Measurements from ENCODE around the gene SPON2.

The SPON2 gene

DNA sequence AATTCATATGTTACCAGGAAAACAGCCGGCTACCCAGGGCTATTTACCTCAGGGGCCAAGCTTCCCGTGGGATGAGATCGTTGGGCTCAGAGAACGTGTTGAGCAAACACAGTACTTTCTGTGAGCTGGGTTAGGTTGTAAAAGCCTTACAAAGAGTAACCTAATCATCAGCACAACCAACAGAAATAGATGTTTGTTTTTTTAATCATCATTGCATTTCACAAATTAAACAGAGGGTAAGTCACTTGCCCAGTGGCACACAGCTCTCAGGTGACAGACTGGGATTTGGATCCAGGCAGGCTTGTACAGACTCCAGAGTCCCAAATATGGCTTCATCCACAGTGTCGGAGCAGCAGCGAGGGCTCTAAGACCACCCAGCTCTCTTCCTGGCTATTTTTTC lies 20.1 kb downstream of the SPON2 start:
- Histone ChIP-seq H3K9me2 (replicated peaks; ENCODE audit: insufficient read depth, low read length) (no peaks in the 10 kb centered on the region), H3K27me3 (replicated peaks; ENCODE audit: insufficient read depth, low read length) (peaks cover 33% of the 10 kb centered on the region), H3K27ac (ENCODE audit: low read length) (no peak overlapping the region), H4K20me1 (ENCODE audit: insufficient read depth, low read length) (no peaks in the 10 kb centered on the region), H3K79me2 (ENCODE audit: low read length) (no peaks in the 10 kb centered on the region), H3K9ac (ENCODE audit: low read length) (no peak overlapping the region), H3K4me1 (ENCODE audit: low read length) (0 out of 2 replicates have a peak, but pooled peaks cover 8% of the 10 kb centered on the region), H3K9me3 (replicated peaks; ENCODE audit: insufficient read depth, low read length) (no peaks in the 10 kb centered on the region), H2AFZ (ENCODE audit: low read length) (no peak overlapping the region), H3K4me3 (ENCODE audit: low read length) (no peak overlapping the region), H3F3A (ENCODE audit: insufficient read depth, low read length) (no peaks in the 10 kb centered on the region), H3K36me3 (replicated peaks; ENCODE audit: insufficient read depth, low read length) (no peaks in the 10 kb centered on the region), H3K4me2 (ENCODE audit: low read depth, low read length) (no peak overlapping the region)
- no peak for DNase-seq
- TF ChIP-seq, protein P1, sequence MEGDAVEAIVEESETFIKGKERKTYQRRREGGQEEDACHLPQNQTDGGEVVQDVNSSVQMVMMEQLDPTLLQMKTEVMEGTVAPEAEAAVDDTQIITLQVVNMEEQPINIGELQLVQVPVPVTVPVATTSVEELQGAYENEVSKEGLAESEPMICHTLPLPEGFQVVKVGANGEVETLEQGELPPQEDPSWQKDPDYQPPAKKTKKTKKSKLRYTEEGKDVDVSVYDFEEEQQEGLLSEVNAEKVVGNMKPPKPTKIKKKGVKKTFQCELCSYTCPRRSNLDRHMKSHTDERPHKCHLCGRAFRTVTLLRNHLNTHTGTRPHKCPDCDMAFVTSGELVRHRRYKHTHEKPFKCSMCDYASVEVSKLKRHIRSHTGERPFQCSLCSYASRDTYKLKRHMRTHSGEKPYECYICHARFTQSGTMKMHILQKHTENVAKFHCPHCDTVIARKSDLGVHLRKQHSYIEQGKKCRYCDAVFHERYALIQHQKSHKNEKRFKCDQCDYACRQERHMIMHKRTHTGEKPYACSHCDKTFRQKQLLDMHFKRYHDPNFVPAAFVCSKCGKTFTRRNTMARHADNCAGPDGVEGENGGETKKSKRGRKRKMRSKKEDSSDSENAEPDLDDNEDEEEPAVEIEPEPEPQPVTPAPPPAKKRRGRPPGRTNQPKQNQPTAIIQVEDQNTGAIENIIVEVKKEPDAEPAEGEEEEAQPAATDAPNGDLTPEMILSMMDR (IDR thresholded peaks at IDR 0.05; ENCODE audit: low read length), result no peak
- no peak for TF ChIP-seq EZH2 (optimal IDR thresholded peaks at IDR 0.05; ENCODE audit: low read depth, low read length)
- TF ChIP-seq EZH2phosphoT487 (IDR thresholded peaks at IDR 0.05; ENCODE audit: low read length), result no peak

- no peak overlapping the region for H3K4me2 ChIP-seq (ENCODE audit: low read depth, low read length)
- no peak overlapping the region for H3K9ac ChIP-seq (ENCODE audit: low read length)
- no peaks in the 10 kb centered on the region for H3K36me3 ChIP-seq (replicated peaks; ENCODE audit: insufficient read depth, low read length)
- H3K27me3 ChIP-seq (replicated peaks; ENCODE audit: insufficient read depth, low read length), result peaks cover 33% of the 10 kb centered on the region
- no peaks in the 10 kb centered on the region for H3K79me2 ChIP-seq (ENCODE audit: low read length)
- no peaks in the 10 kb centered on the region for H4K20me1 ChIP-seq (ENCODE audit: insufficient read depth, low read length)
- H3K9me3 ChIP-seq (replicated peaks; ENCODE audit: insufficient read depth, low read length), result no peaks in the 10 kb centered on the region
- TF ChIP-seq EZH2phosphoT487 (IDR thresholded peaks at IDR 0.05; ENCODE audit: low read length) (no peak), EZH2 (optimal IDR thresholded peaks at IDR 0.05; ENCODE audit: low read depth, low read length) (no peak)
- TF ChIP-seq, protein P1 (IDR thresholded peaks at IDR 0.05; ENCODE audit: low read length), result no peak
- DNase-seq, result no peak
- 0 out of 2 replicates have a peak, but pooled peaks cover 8% of the 10 kb centered on the region for H3K4me1 ChIP-seq (ENCODE audit: low read length)
- no peak overlapping the region for H2AFZ ChIP-seq (ENCODE audit: low read length)
- H3F3A ChIP-seq (ENCODE audit: insufficient read depth, low read length), result no peaks in the 10 kb centered on the region
- H3K27ac ChIP-seq (ENCODE audit: low read length), result no peak overlapping the region
- no peak overlapping the region for H3K4me3 ChIP-seq (ENCODE audit: low read length)
- no peaks in the 10 kb centered on the region for H3K9me2 ChIP-seq (replicated peaks; ENCODE audit: insufficient read depth, low read length)
Observed at GRCh38 chr4:1151541-1151940, 20.8 kb downstream of the SPON2 start.

DNA sequence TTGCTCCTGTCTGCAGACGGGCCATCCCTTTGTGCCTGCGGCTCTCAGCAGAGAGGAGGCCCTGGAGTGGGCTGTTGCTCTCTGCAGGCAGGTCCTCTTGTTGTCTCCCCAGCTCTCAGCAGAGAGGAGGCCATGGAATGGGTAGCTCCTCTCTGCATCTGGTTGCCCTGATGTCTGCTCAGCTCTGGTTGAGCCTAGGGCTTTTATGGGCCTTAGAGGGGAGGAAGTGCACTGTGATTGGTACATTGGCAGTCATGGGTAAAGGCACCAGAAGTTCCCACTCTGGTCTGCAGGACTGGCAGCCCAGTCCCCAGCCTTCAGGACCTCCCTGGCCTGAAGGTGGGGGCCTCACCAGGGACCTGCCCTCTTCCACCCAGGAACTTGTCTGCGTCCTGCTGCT lies 21.5 kb downstream of the SPON2 start:
- no peak for TF ChIP-seq EZH2 (optimal IDR thresholded peaks at IDR 0.05; ENCODE audit: low read depth, low read length)
- TF ChIP-seq, protein P1 (IDR thresholded peaks at IDR 0.05; ENCODE audit: low read length), result no peak
- no peak for TF ChIP-seq EZH2phosphoT487 (IDR thresholded peaks at IDR 0.05; ENCODE audit: low read length)
- Histone ChIP-seq H3F3A (ENCODE audit: insufficient read depth, low read length) (no peaks in the 10 kb centered on the region), H3K27me3 (replicated peaks; ENCODE audit: insufficient read depth, low read length) (peaks cover 33% of the 10 kb centered on the region), H3K9me3 (replicated peaks; ENCODE audit: insufficient read depth, low read length) (no peaks in the 10 kb centered on the region), H3K4me1 (ENCODE audit: low read length) (0 out of 2 replicates have a peak, but pooled peaks cover 8% of the 10 kb centered on the region), H3K9ac (ENCODE audit: low read length) (no peak overlapping the region), H4K20me1 (ENCODE audit: insufficient read depth, low read length) (no peaks in the 10 kb centered on the region), H3K4me3 (ENCODE audit: low read length) (no peak overlapping the region), H3K79me2 (ENCODE audit: low read length) (no peaks in the 10 kb centered on the region), H3K27ac (ENCODE audit: low read length) (no peak overlapping the region), H3K9me2 (replicated peaks; ENCODE audit: insufficient read depth, low read length) (no peaks in the 10 kb centered on the region), H3K4me2 (ENCODE audit: low read depth, low read length) (no peak overlapping the region), H2AFZ (ENCODE audit: low read length) (no peak overlapping the region), H3K36me3 (replicated peaks; ENCODE audit: insufficient read depth, low read length) (no peaks in the 10 kb centered on the region)
- no peak for DNase-seq

Data from MM.1S (cell line).